NCI-H1694 treated with DMSO at 0.1 percent for 48 hours (cell line): ENCODE data around the gene CALML3.

Source experiments
- DNase-seq: peaks from one replicate; lab custom pipeline; 2025; lab: John Stamatoyannopoulos, UW

The CALML3 gene

GRCh38 chr10:5491477-5491876 is 33.3 kb upstream of the CALML3 start:
- no peak for DNase-seq

GRCh38 chr10:5492322-5492855 is 32.4 kb upstream of the CALML3 start:
- DNase-seq = no peak

- no peak for DNase-seq
These were observed 31.7 kb upstream of the CALML3 start for GRCh38 chr10:5492929-5493576.

GRCh38 chr10:5493691-5494090 is 31.1 kb upstream of the CALML3 start:
- no peak for DNase-seq

- no peak for DNase-seq
These were observed 30.1 kb upstream of the CALML3 start for GRCh38 chr10:5494611-5495010.

- no peak for DNase-seq
These were observed 28.2 kb upstream of the CALML3 start for GRCh38 chr10:5496261-5497250.

- no peak for DNase-seq
These were observed 27.5 kb upstream of the CALML3 start for GRCh38 chr10:5497289-5497688.

- DNase-seq = no peak
These were observed 26.6 kb upstream of the CALML3 start for GRCh38 chr10:5497948-5498730.

- DNase-seq = no peak
These were observed 25.8 kb upstream of the CALML3 start for GRCh38 chr10:5498791-5499492.

GRCh38 chr10:5499493-5500140 is 25.1 kb upstream of the CALML3 start, which contains the start of gene CALML5:
Gene CALML5 (minus strand): TSS chr10:5499570. CDS start chr10:5499438, 132 bp downstream.
- DNase-seq = no peak

- DNase-seq = no peak
These were observed 24.5 kb upstream of the CALML3 start for GRCh38 chr10:5500162-5500670.

- no peak for DNase-seq
These were observed 23.9 kb upstream of the CALML3 start for GRCh38 chr10:5500910-5501309.

GRCh38 chr10:5502061-5502521 is 22.7 kb upstream of the CALML3 start:
- no peak for DNase-seq

GRCh38 chr10:5502571-5503476 is 21.9 kb upstream of the CALML3 start:
- no peak for DNase-seq

- no peak for DNase-seq
These were observed 21.3 kb upstream of the CALML3 start for GRCh38 chr10:5503477-5503835.

- no peak for DNase-seq
These were observed 20.4 kb upstream of the CALML3 start for GRCh38 chr10:5504146-5505072.

GRCh38 chr10:5506246-5506645 is 18.5 kb upstream of the CALML3 start:
- DNase-seq = no peak
